GM12874 (cell line): Measurements from ENCODE around the gene CSTPP1.

Experiments used
- CTCF ChIP-seq: IDR thresholded peaks from 2 replicates; pipeline ENCODE4 v1.5.1; 2011; ENCODE audit warnings: low read depth, mild to moderate bottlenecking, control low read depth, low read length, moderate library complexity; ENCODE audit not compliant: insufficient read depth

CSTPP1 gene

GRCh38 chr11:47139878-47140277, 203.3 kb downstream of the CSTPP1 start:
- TF ChIP-seq CTCF = no peak

- no peak for TF ChIP-seq CTCF
Observed at GRCh38 chr11:47143322-47143721, 206.8 kb downstream of the CSTPP1 start.

GRCh38 chr11:47144541-47144940, 208.0 kb downstream of the CSTPP1 start:
- TF ChIP-seq CTCF = no peak

GRCh38 chr11:47147250-47147649, 210.7 kb downstream of the CSTPP1 start:
- TF ChIP-seq CTCF = no peak

GRCh38 chr11:47147681-47148080, 211.1 kb downstream of the CSTPP1 start:
- no peak for TF ChIP-seq CTCF

GRCh38 chr11:47148270-47148669, 211.7 kb downstream of the CSTPP1 start:
- TF ChIP-seq CTCF = no peak

GRCh38 chr11:47148903-47149531, 212.5 kb downstream of the CSTPP1 start:
- no peak for TF ChIP-seq CTCF

- no peak for TF ChIP-seq CTCF
Observed at GRCh38 chr11:47149782-47150181, 213.2 kb downstream of the CSTPP1 start.
